Stimulated activated CD8-positive, alpha-beta memory T cell treated with anti-CD3 and anti-CD28 coated beads, Interleukin-2, amount 100 ng/mL, for 48 hours (primary cell): Measurements from ENCODE around the gene UBE3B.
A peak's percentile ranks its signal among the peaks of the same experiment; 100 is the strongest.

Experiments used
- DNase-seq, 2 donors: peaks; one replicate each; pipeline ENCODE4 v3.0.0-alpha.2; 2020; ENCODE audit warnings: low read depth in 2 of 2

UBE3B gene

DNA sequence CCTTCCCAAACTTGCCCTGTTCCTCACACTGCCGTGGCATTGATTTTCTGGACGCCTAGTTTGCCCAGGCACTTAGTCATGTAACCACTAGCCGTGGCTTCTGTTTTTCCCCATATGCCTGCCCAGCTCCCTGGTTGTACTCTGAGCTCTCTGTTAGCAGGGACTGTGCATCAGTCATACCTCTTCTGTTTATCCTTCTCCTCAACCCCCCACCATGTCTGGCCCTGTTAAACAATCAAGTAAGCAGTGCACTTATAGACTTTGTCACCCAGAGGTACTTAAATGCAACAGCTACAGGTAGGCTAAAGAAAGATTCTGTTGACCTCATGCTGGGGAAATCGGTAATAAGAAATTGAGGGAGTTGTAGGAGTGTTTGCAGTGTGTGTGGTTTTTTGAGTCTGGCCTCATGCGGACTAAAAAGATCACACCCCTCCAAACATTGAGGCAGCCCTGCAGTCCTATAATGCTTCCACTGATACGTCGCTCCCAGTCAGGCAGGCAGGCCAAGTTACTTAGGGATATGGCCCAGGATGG lies 17.0 kb downstream of the UBE3B start:
- no peak for DNase-seq

DNA sequence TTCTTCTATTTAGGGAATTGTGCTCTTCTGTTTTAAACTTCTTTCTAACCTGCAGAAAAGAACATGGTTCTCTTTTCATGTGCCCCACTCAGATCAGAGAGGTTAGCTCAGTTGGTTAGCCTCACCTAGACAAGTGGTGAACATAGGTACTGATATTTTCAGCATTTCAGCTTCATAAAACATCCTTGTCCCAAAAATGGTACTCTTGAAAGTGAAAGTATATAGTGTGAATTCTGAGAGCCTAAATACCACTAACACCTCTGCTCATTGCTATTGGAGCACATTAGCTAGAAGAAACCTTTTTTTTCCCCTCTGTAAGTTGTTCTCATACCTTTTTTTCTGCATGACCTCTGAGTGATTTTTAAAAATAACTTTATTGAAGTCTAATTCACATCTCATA lies 17.6 kb downstream of the UBE3B start:
- no peak for DNase-seq

DNA sequence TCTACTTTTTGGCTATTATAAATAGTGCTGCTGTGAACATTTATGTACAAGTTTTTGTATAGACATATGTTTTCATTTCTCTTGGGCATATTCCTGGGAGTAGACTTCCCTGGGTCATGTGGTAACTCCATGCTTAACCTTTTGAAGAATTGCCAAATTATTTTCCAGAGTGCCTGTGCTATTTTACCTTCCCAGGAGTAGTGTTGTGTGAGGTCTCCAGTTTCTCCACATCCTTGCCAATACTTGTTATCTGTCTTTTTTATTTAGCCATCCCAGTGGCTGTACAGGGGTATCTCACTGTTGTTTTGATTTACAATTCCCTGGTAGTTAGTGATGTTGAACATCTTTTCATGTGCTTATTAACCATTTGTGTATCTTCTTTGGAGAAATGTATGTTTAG lies 18.9 kb downstream of the UBE3B start:
- no peak for DNase-seq

- DNase-seq, result no peak
These were observed 20.2 kb downstream of the UBE3B start for GRCh38 chr12:109497675-109498074.

GRCh38 chr12:109500406-109501185 lies 23.2 kb downstream of the UBE3B start:
- no peak for DNase-seq

GRCh38 chr12:109501299-109501698 lies 23.9 kb downstream of the UBE3B start:
- DNase-seq, result no peak

DNA sequence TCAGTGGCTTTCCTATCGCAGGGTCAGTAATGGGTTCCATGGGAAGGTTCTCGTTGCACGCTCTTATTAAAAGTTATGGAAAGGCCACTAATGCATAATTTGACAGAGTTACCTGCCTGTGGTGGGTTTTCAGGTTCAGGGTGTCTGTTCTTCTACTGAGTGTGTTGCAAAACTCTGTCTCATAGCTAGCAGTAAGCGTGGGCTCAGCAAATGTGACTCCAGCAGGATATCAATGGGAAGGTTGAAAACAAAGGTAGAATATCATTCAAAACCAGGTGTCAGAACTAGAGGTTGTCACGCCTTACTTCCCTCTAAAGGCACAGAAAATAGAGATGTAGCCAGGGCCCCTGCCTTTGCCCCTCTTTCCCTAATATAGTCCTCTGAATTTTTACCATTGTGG lies 24.9 kb downstream of the UBE3B start:
- DNase-seq, result no peak

- DNase-seq, result no peak
These were observed 26.2 kb downstream of the UBE3B start for GRCh38 chr12:109503611-109504010.

DNA sequence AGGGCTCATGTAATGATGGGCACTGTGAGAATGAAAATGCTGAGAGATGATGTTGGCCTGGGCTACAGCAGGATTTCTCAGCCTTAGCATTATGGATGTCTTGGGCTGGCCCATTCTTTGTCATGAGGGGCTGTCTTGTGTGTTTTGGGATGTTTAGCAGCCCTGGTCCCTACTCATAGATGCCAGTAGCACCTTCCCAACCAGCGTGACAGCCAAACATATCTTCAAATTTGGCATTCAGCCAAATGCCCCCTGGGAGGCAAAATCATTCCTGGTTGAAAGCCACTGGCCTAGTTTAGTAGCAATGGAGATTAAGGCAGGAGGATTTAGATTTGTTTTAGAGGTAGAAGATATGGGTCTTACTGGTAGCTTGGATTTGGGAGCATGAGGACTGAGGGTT lies 26.6 kb downstream of the UBE3B start:
- no peak for DNase-seq

DNA sequence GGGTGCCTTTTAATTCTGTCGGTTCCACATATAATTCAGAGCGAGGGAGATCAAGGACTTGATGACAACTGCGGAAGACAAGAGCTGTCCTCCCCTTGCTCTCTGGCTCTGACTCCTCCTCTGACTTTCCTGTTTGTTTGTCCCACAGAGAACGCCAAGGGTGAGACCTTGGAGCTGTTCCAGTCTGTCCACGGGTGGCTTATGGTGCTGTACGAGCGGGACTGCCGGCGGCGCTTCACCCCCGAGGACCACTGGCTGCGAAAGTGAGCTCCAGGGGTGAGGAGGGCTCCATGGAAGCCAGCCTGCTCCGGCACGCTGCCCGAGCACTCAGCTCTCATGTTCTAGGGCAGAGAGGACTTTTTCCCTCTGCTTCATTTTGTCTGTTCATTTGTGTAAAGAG lies 32.8 kb downstream of the UBE3B start:
- no peak for DNase-seq

GRCh38 chr12:109512608-109513007 lies 35.2 kb downstream of the UBE3B start:
- no peak for DNase-seq

DNA sequence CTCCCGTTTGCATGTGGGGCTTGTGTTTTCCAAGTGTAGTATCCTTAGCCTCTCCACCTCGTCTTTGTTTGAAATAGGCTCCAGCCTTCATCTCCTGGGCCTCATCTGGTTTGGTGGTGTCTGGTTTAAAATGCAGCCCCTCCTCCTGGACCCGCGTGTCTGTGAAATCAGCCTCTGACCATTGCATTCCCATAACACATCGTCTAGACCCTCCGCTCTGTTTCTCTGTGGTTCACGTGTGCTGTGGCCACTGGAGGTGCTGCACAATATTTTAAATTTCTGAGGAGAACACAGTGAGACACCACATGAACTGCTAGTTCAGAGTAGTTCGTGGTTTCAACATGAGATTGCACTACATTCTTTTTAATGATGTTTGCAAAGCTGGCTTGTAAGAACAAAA lies 35.6 kb downstream of the UBE3B start:
- DNase-seq, result no peak

GRCh38 chr12:109513977-109514376 lies 36.5 kb downstream of the UBE3B start:
- no peak for DNase-seq

DNA sequence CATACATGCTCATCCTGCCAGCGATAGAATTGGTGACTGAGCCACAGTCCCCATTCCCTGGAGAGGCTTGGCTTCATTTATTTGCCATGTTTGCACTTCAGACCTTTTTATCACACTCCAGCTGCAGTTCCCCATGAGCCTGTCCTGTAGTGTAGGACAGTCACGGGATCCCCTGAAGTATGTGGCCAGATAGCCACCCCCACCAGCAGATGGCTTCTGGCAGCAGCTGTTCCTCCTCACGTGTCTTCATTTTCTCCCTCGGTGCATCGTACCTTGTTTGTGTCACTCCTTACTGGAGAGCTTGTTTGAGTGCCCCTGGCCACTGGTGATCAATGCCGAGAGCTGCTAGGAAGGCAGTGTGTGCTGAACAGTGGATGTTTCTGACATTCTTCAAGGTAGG lies 40.2 kb downstream of the UBE3B start:
- DNase-seq, result no peak

DNA sequence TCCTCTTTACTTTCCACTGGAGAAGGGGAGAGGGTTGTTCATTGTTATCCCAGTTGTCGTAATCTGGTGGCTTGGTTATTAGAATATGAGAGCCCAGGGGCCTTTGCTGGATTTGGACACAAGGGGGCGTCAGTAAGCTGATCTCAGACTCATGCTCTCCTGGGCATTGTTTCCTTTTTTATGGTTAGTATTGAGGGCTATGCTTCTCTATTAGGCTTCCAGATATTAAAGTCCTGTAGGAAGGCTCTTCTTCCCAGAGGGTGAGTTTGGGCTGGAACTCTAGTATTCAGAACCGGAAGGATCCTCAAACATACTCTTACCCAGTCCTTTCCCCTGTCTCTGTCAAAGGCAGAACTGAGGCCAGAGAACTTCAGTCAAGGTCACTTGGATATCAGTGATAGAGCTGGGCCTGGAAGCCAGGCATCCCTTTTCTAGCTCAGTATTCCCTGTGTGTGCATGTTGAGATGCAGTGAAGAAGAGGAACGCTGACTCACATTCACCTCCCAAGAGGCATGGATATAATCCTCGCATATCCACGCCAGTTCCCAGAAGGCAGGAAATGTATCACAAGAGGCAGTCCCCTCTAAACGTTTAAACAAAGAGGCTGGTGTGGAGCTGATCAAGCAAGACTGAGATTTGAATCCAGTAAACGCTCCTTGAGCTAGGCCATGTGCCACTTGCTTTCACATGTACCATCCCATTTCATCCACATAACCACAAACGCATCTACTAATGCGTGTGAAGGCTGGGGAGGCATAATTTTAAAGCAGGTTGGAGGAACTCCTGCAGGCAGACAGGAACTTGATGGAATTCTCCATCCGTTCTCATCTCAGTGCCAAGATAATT lies 41.6 kb downstream of the UBE3B start:
- peak; percentile 11 to 33 for DNase-seq

DNA sequence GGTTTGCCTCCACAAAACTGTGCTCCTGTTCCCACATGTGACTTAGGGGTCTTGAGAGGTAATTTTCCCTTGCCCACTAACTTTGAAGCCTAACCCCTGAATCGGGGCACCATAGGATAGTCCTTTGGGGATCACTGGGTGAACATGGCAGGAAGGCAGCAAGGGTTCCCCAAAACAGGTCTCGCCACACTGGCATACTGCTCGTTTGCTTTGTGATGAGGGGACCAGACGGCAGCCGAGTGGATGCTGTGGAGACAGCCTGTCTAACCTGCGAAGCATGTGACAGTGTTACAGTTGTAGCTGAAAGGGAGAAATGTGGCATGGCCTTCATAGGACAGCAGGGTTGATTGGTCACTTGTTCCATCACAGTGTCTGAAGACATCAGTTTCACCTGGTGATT lies 42.4 kb downstream of the UBE3B start:
- no peak for DNase-seq

DNA sequence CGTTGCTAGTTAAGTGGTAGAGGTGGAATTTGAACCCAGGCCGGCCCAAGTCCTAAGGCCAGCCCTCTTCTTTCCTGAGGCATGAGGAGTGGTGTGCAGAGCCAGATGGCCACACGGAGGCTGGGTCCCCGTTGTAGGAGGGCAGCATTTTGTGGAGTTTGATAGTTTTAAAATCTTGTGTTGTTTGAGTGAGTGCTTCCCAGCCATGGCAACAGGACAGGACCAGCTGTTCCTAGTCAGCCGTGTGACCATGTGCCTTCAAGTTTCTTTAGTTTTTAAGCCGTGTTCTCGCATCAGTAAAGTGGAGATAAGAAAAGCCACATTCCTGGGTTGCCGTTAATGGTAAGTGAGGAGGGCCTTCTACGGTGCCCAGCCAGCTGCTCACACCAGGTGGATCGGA lies 44.4 kb downstream of the UBE3B start:
- DNase-seq, result no peak

- DNase-seq, result no peak
These were observed 45.6 kb downstream of the UBE3B start for GRCh38 chr12:109523071-109523470.

GRCh38 chr12:109523504-109523903 lies 46.1 kb downstream of the UBE3B start:
- no peak for DNase-seq

DNA sequence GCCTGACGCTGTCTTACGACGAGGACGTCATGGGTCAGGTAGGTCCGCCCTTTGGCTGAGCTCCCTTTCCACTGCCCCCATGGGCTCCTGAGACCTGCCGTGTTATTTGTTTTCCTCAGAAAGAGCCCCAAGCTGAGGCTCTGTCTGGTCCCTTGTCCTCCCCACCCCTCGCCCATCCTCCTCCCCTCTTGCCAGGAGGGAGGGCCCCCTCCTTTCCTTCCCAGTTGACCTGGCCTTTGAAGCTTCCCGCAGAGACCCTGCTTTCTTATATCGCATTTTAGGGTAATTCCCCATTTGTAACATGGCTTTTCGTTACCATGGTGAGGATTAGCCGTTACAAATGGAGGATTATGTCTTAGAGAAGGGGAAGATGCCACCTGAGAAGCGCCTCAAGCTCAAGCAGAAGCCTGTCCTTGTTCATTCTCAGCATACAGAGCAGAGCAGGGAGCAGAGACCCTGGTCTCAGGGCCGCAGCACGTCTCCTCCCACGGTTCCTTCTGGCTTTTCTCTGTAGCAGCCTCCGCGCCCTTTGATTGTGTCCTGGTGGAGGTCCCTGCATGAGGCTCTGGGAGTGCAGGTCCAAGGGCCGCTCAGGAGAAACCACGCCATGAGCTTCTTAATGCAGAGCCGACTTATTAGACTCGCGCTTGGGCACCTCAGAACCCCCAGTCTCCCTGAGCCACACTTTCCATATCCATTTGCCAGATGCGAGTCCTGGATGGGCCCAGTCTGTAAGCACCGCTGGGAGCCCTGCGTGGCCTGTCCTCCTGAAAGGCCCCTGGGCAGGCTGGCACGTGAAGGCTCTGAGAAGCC lies 47.2 kb downstream of the UBE3B start:
- DNase-seq, result no peak

- no peak for DNase-seq
These were observed 47.8 kb downstream of the UBE3B start for GRCh38 chr12:109525279-109525585.

GRCh38 chr12:109527489-109528123 lies 50.2 kb downstream of the UBE3B start:
- DNase-seq, result no peak
